Stomach (tissue), 9 donors: ENCODE measurements around the gene PARP1. TPM values are rescaled to one million over a fixed set of nuclear protein-coding genes. Genes with fewer than 3 reads are reported as not detected.

Experiments
- DNase-seq, 2 donors: peaks; one replicate each; pipeline versions ENCODE4 v3.0.0 to v3.0.0-alpha.2; 2013 to 2019
- H3K27ac ChIP-seq, 5 donors: fragments of 200-600 bp in 4 of 5; sonication (generic) in 4 of 5; one replicate each; pipeline ENCODE4 v1.5.1; 2013 to 2019; ENCODE audit warnings: mild to moderate bottlenecking in 1 of 5, moderate library complexity in 1 of 5
- H3K27me3 ChIP-seq, 3 donors: fragments of 200-600 bp; sonication (generic); one replicate each; pipeline ENCODE4 v1.5.1; 2017 to 2019; ENCODE audit warnings: mixed run types in 1 of 3
- H3K36me3 ChIP-seq, 4 donors: fragments of 200-600 bp; sonication (generic); 1 replicate in 3 of 4; 2 replicates in 1 of 4; pipeline ENCODE4 v1.5.1; 2016 to 2019
- H3K4me1 ChIP-seq, 4 donors: fragments of 200-600 bp; sonication (generic); one replicate each; pipeline ENCODE4 v1.5.1; 2016 to 2019
- H3K4me3 ChIP-seq, 4 donors: fragments of 200-600 bp; sonication (generic) in 3 of 4; one replicate each; pipeline ENCODE4 v1.5.1; 2016 to 2019; ENCODE audit warnings: mild to moderate bottlenecking in 1 of 4
- H3K9me3 ChIP-seq, 4 donors: fragments of 200-600 bp; sonication (generic); one replicate each; pipeline ENCODE4 v1.5.1; 2016 to 2019
- CTCF ChIP-seq, 7 experiments: fragments of 450-650 bp in 4 of 7; fragments of 200-600 bp in 3 of 7; sonication (generic) in 3 of 7; IDR thresholded peaks; one replicate each; pipeline ENCODE4 v1.5.1; 2016 to 2019; ENCODE audit warnings: antibody characterized with exemption in 7 of 7, control low read depth in 2 of 7, mild to moderate bottlenecking in 1 of 7
- EP300 ChIP-seq: sonication (generic); formaldehyde crosslinking; IDR thresholded peaks from one replicate; pipeline ENCODE4 v1.6.1; 2017; ENCODE audit warnings: antibody characterized with exemption
- POLR2A ChIP-seq, 4 donors: fragments of 450-650 bp; IDR thresholded peaks; one replicate each; pipeline ENCODE4 v1.6.1; 2016; ENCODE audit warnings: antibody characterized with exemption in 4 of 4, control low read depth in 2 of 4, mild to moderate bottlenecking in 1 of 4, moderate library complexity in 1 of 4
- POLR2AphosphoS5 ChIP-seq, 3 donors: sonication (generic); formaldehyde crosslinking; IDR thresholded peaks; one replicate each; pipeline ENCODE4 v1.6.1; 2016; ENCODE audit warnings: antibody characterized with exemption in 3 of 3
- WGBS, 5 donors: extraction: QIAGEN DNeasy Blood & Tissue Kit in 3 of 5; methylation state at CpG; one replicate each; pipeline versions ENCODE4 v1.1.5 to v1.1.7; 2013 to 2018; 5-methylcytosine and 5-hydroxymethylcytosine counted together
- intact Hi-C: fragments of 100-400 bp; cut with DNase I; formaldehyde crosslinking; loops from one replicate; pipeline ENCODE4 v1.15.1; 2023; ENCODE audit warnings: low total_unique reads
- polyA plus RNA-seq, 3 donors: library from polyadenylated mRNA; stranded (reverse); fragments of 200-250 nt; gene quantifications; one replicate each; pipeline ENCODE4 v1.2.3, GENCODE V29; 2013
- total RNA-seq, 5 donors: library from RNA; depleted of rRNA; stranded (reverse); fragments of >200 nt; gene quantifications; one replicate each; pipeline versions ENCODE4 v1.1.0 to v1.2.3, GENCODE V29; 2014 to 2016
- donor health status: healthy with polysubstance abuse.
- donor health status: Bipolar disorder and iron deficiency.
- donor health status: healthy.

Gene PARP1
- total and polyA plus RNA-seq, 8 donors, result 17.4 to 103 (median 29.1) TPM

GRCh38 chr1:226335661-226336060 lies 72.2 kb downstream of the PARP1 start:
- DNase-seq, result no peak
- Histone ChIP-seq H3K27ac (no peak overlapping the region), H3K36me3 (no peaks in the 10 kb centered on the region), H3K27me3 (no peaks in the 10 kb centered on the region), H3K4me1 (peaks cover 0 to 9% (median 4%) of the 10 kb centered on the region in 4 donors), H3K9me3 (no peaks in the 10 kb centered on the region), H3K4me3 (no peak overlapping the region)
- TF ChIP-seq EP300 (no peak), POLR2AphosphoS5 (IDR thresholded peaks at IDR 0.05) (no peak), POLR2A (IDR thresholded peaks at IDR 0.05) (no peak), CTCF (IDR thresholded peaks at IDR 0.05) (no peak)
- WGBS, 5 donors, result 20 to 51% (median 35%) methylated on average over 1 of the region's 1 CpG
- intact Hi-C loops, result no loop called here

GRCh38 chr1:226332947-226333346 lies 74.9 kb downstream of the PARP1 start:
- TF ChIP-seq POLR2AphosphoS5 (IDR thresholded peaks at IDR 0.05) (no peak), POLR2A (IDR thresholded peaks at IDR 0.05) (no peak), CTCF (IDR thresholded peaks at IDR 0.05) (no peak), EP300 (no peak)
- DNase-seq, result no peak
- Histone ChIP-seq H3K9me3 (no peaks in the 10 kb centered on the region), H3K4me1 (peaks cover 0 to 9% (median 4%) of the 10 kb centered on the region in 4 donors), H3K27me3 (no peaks in the 10 kb centered on the region), H3K4me3 (no peak overlapping the region), H3K36me3 (no peaks in the 10 kb centered on the region), H3K27ac (no peak overlapping the region)
- WGBS, 5 donors, result 24 to 42% (median 37%) methylated on average over 2 of the region's 2 CpGs
- intact Hi-C loops, result no loop called here

- no peaks in the 10 kb centered on the region for H3K9me3 ChIP-seq
- no peak overlapping the region for H3K27ac ChIP-seq
- no peak for DNase-seq
- H3K27me3 ChIP-seq, result no peaks in the 10 kb centered on the region
- intact Hi-C loops, result no loop called here
- no peak overlapping the region for H3K4me3 ChIP-seq
- no peaks in the 10 kb centered on the region for H3K36me3 ChIP-seq
- H3K4me1 ChIP-seq, result peaks cover 0 to 9% (median 4%) of the 10 kb centered on the region in 4 donors
- no peak for TF ChIP-seq CTCF (IDR thresholded peaks at IDR 0.05)
- TF ChIP-seq POLR2AphosphoS5 (IDR thresholded peaks at IDR 0.05), result no peak
- TF ChIP-seq EP300, result no peak
- no peak for TF ChIP-seq POLR2A (IDR thresholded peaks at IDR 0.05)
- WGBS, 5 donors, result 88 to 99% (median 95%) methylated on average over 3 of the region's 3 CpGs
These were observed 78.7 kb downstream of the PARP1 start for GRCh38 chr1:226329237-226329636.

- Histone ChIP-seq H3K27me3 (no peaks in the 10 kb centered on the region), H3K4me3 (no peak overlapping the region), H3K36me3 (no peaks in the 10 kb centered on the region), H3K27ac (no peak overlapping the region), H3K4me1 (peaks cover 0 to under 1% (median 0%) of the 10 kb centered on the region in 4 donors), H3K9me3 (no peaks in the 10 kb centered on the region)
- DNase-seq, result no peak
- TF ChIP-seq EP300 (no peak), POLR2AphosphoS5 (IDR thresholded peaks at IDR 0.05) (no peak), POLR2A (IDR thresholded peaks at IDR 0.05) (no peak), CTCF (IDR thresholded peaks at IDR 0.05) (no peak)
- intact Hi-C loops, result no loop called here
- 58 to 77% (median 65%) methylated on average over 2 of the region's 2 CpGs for WGBS, 5 donors
These were observed 80.1 kb downstream of the PARP1 start for GRCh38 chr1:226327761-226328162.
